H9 (cell line): ENCODE results near the gene MMEL1. TPM values are rescaled to one million over a fixed set of nuclear protein-coding genes. Genes with fewer than 3 reads are reported as not detected.

ENCODE experiments used
- DNase-seq: peaks from one replicate; pipeline ENCODE4 v3.0.0-alpha.2; 2017
- H2AFZ ChIP-seq: one replicate; pipeline ENCODE4 v1.6.1; 2013; ENCODE audit warnings: mild to moderate bottlenecking, low read length, control low read depth, moderate library complexity
- H2AK5ac ChIP-seq: 2 replicates; pipeline ENCODE4 v1.6.1; 2013; ENCODE audit warnings: low read length, control low read depth, mixed read lengths; ENCODE audit not compliant: insufficient read length
- H2BK120ac ChIP-seq: one replicate; pipeline ENCODE4 v1.6.1; 2013; ENCODE audit warnings: low read depth, mild to moderate bottlenecking, low read length, control low read depth, inconsistent platforms; ENCODE audit not compliant: poor library complexity, severe bottlenecking
- H2BK12ac ChIP-seq: 2 replicates; pipeline ENCODE4 v1.6.1; 2013; ENCODE audit warnings: low read length, control low read depth, mixed read lengths, low read depth; ENCODE audit not compliant: insufficient read length
- H2BK15ac ChIP-seq: 2 replicates; pipeline ENCODE4 v1.6.1; 2013; ENCODE audit warnings: low read depth, low read length, control low read depth
- H2BK20ac ChIP-seq: one replicate; pipeline ENCODE4 v1.6.1; 2013; ENCODE audit warnings: low read depth, mild to moderate bottlenecking, low read length, control low read depth, inconsistent platforms; ENCODE audit not compliant: poor library complexity, severe bottlenecking
- H2BK5ac ChIP-seq: 2 replicates; pipeline ENCODE4 v1.6.1; 2013; ENCODE audit warnings: low read length, control low read depth, mixed read lengths; ENCODE audit not compliant: insufficient read length
- H3K14ac ChIP-seq: 2 replicates; pipeline ENCODE4 v1.6.1; 2013; ENCODE audit warnings: low read length, control low read depth; ENCODE audit not compliant: insufficient read depth
- H3K18ac ChIP-seq: 2 replicates; pipeline ENCODE4 v1.6.1; 2013; ENCODE audit warnings: low read depth, mild to moderate bottlenecking, mixed read lengths, low read length, control low read depth; ENCODE audit not compliant: insufficient read length
- H3K23ac ChIP-seq: 2 replicates; pipeline ENCODE4 v1.6.1; 2013; ENCODE audit warnings: low read length, control low read depth, mixed read lengths, low read depth; ENCODE audit not compliant: insufficient read length
- H3K23me2 ChIP-seq: 2 replicates; pipeline ENCODE4 v1.6.1; 2013; ENCODE audit warnings: low read depth, mild to moderate bottlenecking, mixed read lengths, low read length, control low read depth; ENCODE audit not compliant: insufficient read length, poor library complexity, severe bottlenecking
- H3K27ac ChIP-seq: 2 replicates; pipeline ENCODE4 v1.5.1; 2013; ENCODE audit warnings: low read length, control low read depth, mixed read lengths, low read depth; ENCODE audit not compliant: insufficient read length
- H3K27me3 ChIP-seq: 2 replicates; pipeline ENCODE4 v1.6.1; 2013; ENCODE audit warnings: low read length, control low read depth, inconsistent platforms; ENCODE audit not compliant: insufficient read depth
- H3K4ac ChIP-seq: 2 replicates; pipeline ENCODE4 v1.6.1; 2013; ENCODE audit warnings: low read depth, mild to moderate bottlenecking, control low read depth, inconsistent platforms, low read length, moderate library complexity
- H3K4me1 ChIP-seq: 2 replicates; pipeline ENCODE4 v1.6.1; 2013; ENCODE audit warnings: low read length, control low read depth, inconsistent platforms; ENCODE audit not compliant: insufficient read depth
- H3K4me2 ChIP-seq: 2 replicates; pipeline ENCODE4 v1.6.1; 2013; ENCODE audit warnings: low read length, control low read depth, mixed read lengths; ENCODE audit not compliant: insufficient read length, insufficient read depth
- H3K56ac ChIP-seq: 2 replicates; pipeline ENCODE4 v1.6.1; 2013; ENCODE audit warnings: low read depth, mild to moderate bottlenecking, mixed read lengths, low read length, control low read depth; ENCODE audit not compliant: insufficient read length
- H3K79me1 ChIP-seq: 2 replicates; pipeline ENCODE4 v1.6.1; 2013; ENCODE audit warnings: low read depth, mild to moderate bottlenecking, moderate library complexity, low read length, control low read depth, inconsistent platforms; ENCODE audit not compliant: insufficient read depth, poor library complexity, severe bottlenecking
- H3K79me2 ChIP-seq: 2 replicates; pipeline ENCODE4 v1.6.1; 2013; ENCODE audit warnings: low read length, control low read depth, inconsistent platforms; ENCODE audit not compliant: insufficient read depth
- H3K9ac ChIP-seq: 2 replicates; pipeline ENCODE4 v1.6.1; 2013; ENCODE audit warnings: low read length, control low read depth, mixed read lengths; ENCODE audit not compliant: insufficient read length; ENCODE audit errors: extremely low read depth
- H3K9me3 ChIP-seq: one replicate; pipeline ENCODE4 v1.6.1; 2013; ENCODE audit warnings: low read depth, low read length, inconsistent platforms; ENCODE audit not compliant: control insufficient read depth
- H3T11ph ChIP-seq: one replicate; pipeline ENCODE4 v1.6.1; 2013; ENCODE audit warnings: mild to moderate bottlenecking, low read length, control low read depth, inconsistent platforms
- H4K20me1 ChIP-seq: one replicate; pipeline ENCODE4 v1.6.1; 2013; ENCODE audit not compliant: control insufficient read depth, insufficient read length, insufficient read depth
- H4K5ac ChIP-seq: 2 replicates; pipeline ENCODE4 v1.6.1; 2013; ENCODE audit warnings: low read depth, mild to moderate bottlenecking, mixed read lengths, low read length, control low read depth; ENCODE audit not compliant: insufficient read length
- H4K8ac ChIP-seq: replicated peaks from 2 replicates; pipeline ENCODE4 v1.6.1; 2013; ENCODE audit warnings: low read length, control low read depth, mixed read lengths, low read depth; ENCODE audit not compliant: insufficient read length
- H4K91ac ChIP-seq: 2 replicates; pipeline ENCODE4 v1.6.1; 2013; ENCODE audit warnings: low read depth, mild to moderate bottlenecking, moderate library complexity, mixed read lengths, low read length, control low read depth; ENCODE audit not compliant: insufficient read length
- H3K27ac Mint-ChIP-seq, 3 experiments: 2 replicates in 2 of 3; 3 replicates in 1 of 3; pipeline ENCODE4 v1.8.0; 2020 to 2021; ENCODE audit warnings: mixed read lengths in 3 of 3, mild to moderate bottlenecking in 1 of 3, moderate library complexity in 1 of 3
- H3K27me3 Mint-ChIP-seq: 2 replicates; pipeline ENCODE4 v1.8.0; 2021; ENCODE audit warnings: low read depth, mild to moderate bottlenecking, moderate library complexity, mixed read lengths
- H3K36me3 Mint-ChIP-seq, 3 experiments: 2 replicates in 2 of 3; 3 replicates in 1 of 3; pipeline ENCODE4 v1.8.0; 2020 to 2021; ENCODE audit warnings: low read depth in 3 of 3, mixed read lengths in 3 of 3; ENCODE audit not compliant: insufficient read depth in 1 of 3
- H3K4me1 Mint-ChIP-seq, 2 experiments: 2 replicates each; pipeline ENCODE4 v1.8.0; 2020; ENCODE audit warnings: mixed read lengths in 2 of 2
- H3K4me3 Mint-ChIP-seq, 2 experiments: 2 replicates in 1 of 2; 3 replicates in 1 of 2; pipeline ENCODE4 v1.8.0; 2020 to 2021; ENCODE audit warnings: mild to moderate bottlenecking in 2 of 2, mixed read lengths in 2 of 2, moderate library complexity in 1 of 2
- H3K9me3 Mint-ChIP-seq, 2 experiments: 2 replicates in 1 of 2; 3 replicates in 1 of 2; pipeline ENCODE4 v1.8.0; 2020; ENCODE audit warnings: mild to moderate bottlenecking in 2 of 2, mixed read lengths in 2 of 2, moderate library complexity in 1 of 2
- WGBS: extraction: QIAGEN DNeasy Blood & Tissue Kit; methylation state at CpG from one replicate; pipeline ENCODE4 v1.1.7; 2013; ENCODE audit warnings: missing lambda C conversion rate, low lambda C conversion rate, mixed read lengths; ENCODE audit not compliant: insufficient read length; ENCODE audit errors: extremely low coverage; 5-methylcytosine and 5-hydroxymethylcytosine counted together
- total RNA-seq: library from RNA; stranded (reverse); gene quantifications from 2 replicates; pipeline ENCODE4 v1.2.1, GENCODE V29; 2021
- TF ChIP-seq, protein P1 (sequence below): fragments of 200-600 bp; sonication (generic); conservative IDR thresholded peaks from 3 replicates; pipeline ENCODE4 v1.8.0; 2021; ENCODE audit warnings: antibody characterized with exemption, mild to moderate bottlenecking

The MMEL1 gene
- total RNA-seq, 1 experiment from 2014 or later: 0.42 TPM

DNA sequence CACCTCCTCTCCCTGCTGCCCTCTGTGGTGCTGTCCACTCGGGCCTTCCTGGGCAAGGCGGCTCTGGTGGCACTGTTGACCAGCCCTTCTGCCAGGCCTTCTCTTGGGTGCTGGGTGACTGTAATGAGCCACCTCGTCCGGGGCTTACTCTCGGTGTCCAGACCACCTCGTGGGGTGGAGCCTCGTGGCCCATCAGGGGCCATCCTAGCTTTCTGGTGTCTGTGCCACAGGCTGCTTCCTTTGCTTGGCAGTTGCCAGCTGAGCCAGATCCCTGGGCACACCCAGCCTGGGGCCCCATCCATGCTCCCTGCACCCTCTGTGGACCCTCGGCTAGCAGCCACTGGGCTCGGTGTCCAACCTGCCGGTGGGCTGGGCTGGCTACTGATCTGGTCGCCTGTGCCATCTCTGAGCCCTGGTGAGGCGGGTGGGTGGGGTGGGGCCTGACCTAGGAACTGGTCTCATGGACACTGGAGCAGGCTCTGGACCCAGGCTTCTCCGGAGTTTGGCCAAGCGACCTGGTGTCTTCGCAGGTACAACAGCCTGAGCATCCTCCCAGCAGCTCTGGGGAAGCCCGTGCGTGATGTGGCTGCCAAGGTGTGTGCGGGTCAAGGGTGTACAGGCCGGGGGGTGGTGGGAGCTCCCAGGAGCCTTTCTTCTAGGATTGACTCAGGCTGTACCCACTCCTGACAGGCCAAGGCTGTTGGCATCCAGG is 44.8 kb downstream of the MMEL1 start:
- Histone ChIP-seq H3K9me3 (no peaks in the 10 kb centered on the region), H2BK12ac (no peak overlapping the region), H2BK15ac (no peak overlapping the region), H2AFZ (no peak overlapping the region), H3K79me1 (no peaks in the 10 kb centered on the region), H2BK120ac (no peak overlapping the region), H2AK5ac (no peak overlapping the region), H2BK20ac (no peak overlapping the region), H3T11ph (no peak overlapping the region), H2BK5ac (no peak overlapping the region), H4K20me1 (no peaks in the 10 kb centered on the region), H3K4ac (no peak overlapping the region), H3K79me2 (no peaks in the 10 kb centered on the region), H3K23ac (no peak overlapping the region), H3K27ac (no peak overlapping the region), H3K4me2 (peak overlapping the region; percentile 44), H3K14ac (no peak overlapping the region), H3K23me2 (peaks cover 10% of the 10 kb centered on the region), H4K5ac (no peak overlapping the region), H3K18ac (no peak overlapping the region), H3K56ac (no peak overlapping the region), H3K27me3 (no peaks in the 10 kb centered on the region), H4K91ac (no peak overlapping the region), H3K9ac (no peak overlapping the region), H3K4me1 (no peaks in the 10 kb centered on the region; the same call in 1 of the 2 replicates), H4K8ac (no peak overlapping the region)
- no peak for DNase-seq
- TF ChIP-seq, protein P1, sequence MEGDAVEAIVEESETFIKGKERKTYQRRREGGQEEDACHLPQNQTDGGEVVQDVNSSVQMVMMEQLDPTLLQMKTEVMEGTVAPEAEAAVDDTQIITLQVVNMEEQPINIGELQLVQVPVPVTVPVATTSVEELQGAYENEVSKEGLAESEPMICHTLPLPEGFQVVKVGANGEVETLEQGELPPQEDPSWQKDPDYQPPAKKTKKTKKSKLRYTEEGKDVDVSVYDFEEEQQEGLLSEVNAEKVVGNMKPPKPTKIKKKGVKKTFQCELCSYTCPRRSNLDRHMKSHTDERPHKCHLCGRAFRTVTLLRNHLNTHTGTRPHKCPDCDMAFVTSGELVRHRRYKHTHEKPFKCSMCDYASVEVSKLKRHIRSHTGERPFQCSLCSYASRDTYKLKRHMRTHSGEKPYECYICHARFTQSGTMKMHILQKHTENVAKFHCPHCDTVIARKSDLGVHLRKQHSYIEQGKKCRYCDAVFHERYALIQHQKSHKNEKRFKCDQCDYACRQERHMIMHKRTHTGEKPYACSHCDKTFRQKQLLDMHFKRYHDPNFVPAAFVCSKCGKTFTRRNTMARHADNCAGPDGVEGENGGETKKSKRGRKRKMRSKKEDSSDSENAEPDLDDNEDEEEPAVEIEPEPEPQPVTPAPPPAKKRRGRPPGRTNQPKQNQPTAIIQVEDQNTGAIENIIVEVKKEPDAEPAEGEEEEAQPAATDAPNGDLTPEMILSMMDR: no peak
- peaks cover 8 to 24% (median 13%) of the 10 kb centered on the region in 3 experiments for H3K36me3 Mint-ChIP-seq
- H3K4me3 Mint-ChIP-seq: peak overlapping the region; percentile 80 to 85
- peaks cover 22 to 23% of the 10 kb centered on the region in 2 experiments for H3K4me1 Mint-ChIP-seq
- no peak overlapping the region for H3K27ac Mint-ChIP-seq
- WGBS: no CpG with 5 or more reads among the region's 19 CpGs
- H3K9me3 Mint-ChIP-seq: peaks cover 4 to 11% of the 10 kb centered on the region in 2 experiments; a peak in 3 of 5 replicates
- peaks cover 2% of the 10 kb centered on the region; the same call in 1 of the 2 replicates for H3K27me3 Mint-ChIP-seq
